GM23338 (cell line): Measurements from ENCODE around the gene TMEM237.

Experiments used
- CREB1 ChIP-seq: fragments of 250-450 bp; sonication (Bioruptor Pico); IDR thresholded peaks from 2 replicates; pipeline ENCODE4 v1.5.0; 2020; ENCODE audit warnings: low read depth, mild to moderate bottlenecking, moderate library complexity
- EZH2 ChIP-seq: fragments of 200-600 bp; sonication (generic); IDR thresholded peaks from one replicate; pipeline ENCODE4 v1.8.0; 2017; ENCODE audit warnings: antibody characterized with exemption, mild to moderate bottlenecking, low read depth; ENCODE audit not compliant: unreplicated experiment
- EZH2phosphoT487 ChIP-seq: fragments of 200-600 bp; sonication (generic); IDR thresholded peaks from one replicate; pipeline ENCODE4 v1.8.1; 2018; ENCODE audit warnings: antibody characterized with exemption; ENCODE audit not compliant: unreplicated experiment
- JUNB ChIP-seq: IDR thresholded peaks from one replicate; pipeline ENCODE4 v1.6.1; 2016; ENCODE audit warnings: antibody characterized with exemption; ENCODE audit not compliant: unreplicated experiment
- NANOG ChIP-seq: IDR thresholded peaks from 2 replicates; pipeline ENCODE4 v1.6.1; 2016; ENCODE audit warnings: antibody characterized with exemption, borderline replicate concordance
- POLR2AphosphoS5 ChIP-seq: IDR thresholded peaks from 2 replicates; pipeline ENCODE4 v1.6.1; 2016; ENCODE audit warnings: antibody characterized with exemption, low read depth
- STAT1 ChIP-seq: IDR thresholded peaks from one replicate; pipeline ENCODE4 v1.6.1; 2016; ENCODE audit warnings: antibody characterized with exemption; ENCODE audit not compliant: unreplicated experiment
- ZNF331 ChIP-seq: fragments of 250-450 bp; sonication (Bioruptor Pico); IDR thresholded peaks from 2 replicates; pipeline ENCODE4 v1.5.0; 2020; ENCODE audit warnings: low read depth, mild to moderate bottlenecking, moderate library complexity
- TF ChIP-seq, protein P1 (sequence below), 2 experiments: fragments of 200-600 bp in 1 of 2; sonication (generic) in 1 of 2; conservative IDR thresholded peaks; 2 replicates each; pipeline versions ENCODE4 v1.5.1 to v1.6.1; 2016 to 2017; ENCODE audit warnings: antibody characterized with exemption in 2 of 2, low read depth in 2 of 2, mild to moderate bottlenecking in 2 of 2, moderate library complexity in 1 of 2
- TF ChIP-seq, protein P2 (sequence below): IDR thresholded peaks from one replicate; pipeline ENCODE4 v1.6.1; 2018; ENCODE audit warnings: antibody characterized with exemption; ENCODE audit not compliant: unreplicated experiment
- TF ChIP-seq, protein P3 (sequence below): IDR thresholded peaks from 2 replicates; pipeline ENCODE4 v1.6.1; 2016; ENCODE audit warnings: antibody characterized with exemption
- TF ChIP-seq, protein P4 (sequence below): fragments of 250-450 bp; sonication (Bioruptor Pico); IDR thresholded peaks from 2 replicates; pipeline ENCODE4 v1.5.0; 2020; ENCODE audit warnings: mild to moderate bottlenecking, moderate library complexity

DNA sequence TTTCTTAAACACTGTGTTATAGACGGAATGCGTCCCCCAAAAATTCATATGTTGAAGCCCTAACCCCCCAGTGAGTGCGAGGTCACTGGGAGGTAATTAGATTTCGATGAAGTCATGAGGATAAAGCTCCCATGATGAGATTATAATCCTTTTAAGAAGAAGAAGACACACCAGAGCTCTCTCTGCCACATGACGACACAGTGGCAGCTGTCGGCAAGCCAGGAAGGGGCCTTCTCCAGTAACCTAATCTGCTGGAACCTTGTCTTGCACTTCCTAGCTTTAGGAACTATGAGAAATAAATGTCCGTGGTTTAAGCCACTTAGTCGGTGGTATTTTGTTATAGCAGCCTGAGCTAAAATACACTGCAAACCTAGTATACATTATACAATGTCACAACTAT, 12.3 kb downstream of the TMEM237 start:
- TF ChIP-seq, protein P1, sequence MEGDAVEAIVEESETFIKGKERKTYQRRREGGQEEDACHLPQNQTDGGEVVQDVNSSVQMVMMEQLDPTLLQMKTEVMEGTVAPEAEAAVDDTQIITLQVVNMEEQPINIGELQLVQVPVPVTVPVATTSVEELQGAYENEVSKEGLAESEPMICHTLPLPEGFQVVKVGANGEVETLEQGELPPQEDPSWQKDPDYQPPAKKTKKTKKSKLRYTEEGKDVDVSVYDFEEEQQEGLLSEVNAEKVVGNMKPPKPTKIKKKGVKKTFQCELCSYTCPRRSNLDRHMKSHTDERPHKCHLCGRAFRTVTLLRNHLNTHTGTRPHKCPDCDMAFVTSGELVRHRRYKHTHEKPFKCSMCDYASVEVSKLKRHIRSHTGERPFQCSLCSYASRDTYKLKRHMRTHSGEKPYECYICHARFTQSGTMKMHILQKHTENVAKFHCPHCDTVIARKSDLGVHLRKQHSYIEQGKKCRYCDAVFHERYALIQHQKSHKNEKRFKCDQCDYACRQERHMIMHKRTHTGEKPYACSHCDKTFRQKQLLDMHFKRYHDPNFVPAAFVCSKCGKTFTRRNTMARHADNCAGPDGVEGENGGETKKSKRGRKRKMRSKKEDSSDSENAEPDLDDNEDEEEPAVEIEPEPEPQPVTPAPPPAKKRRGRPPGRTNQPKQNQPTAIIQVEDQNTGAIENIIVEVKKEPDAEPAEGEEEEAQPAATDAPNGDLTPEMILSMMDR (conservative IDR thresholded peaks at IDR 0.05; ENCODE audit: low read depth in 2 of 2) = no peak
- TF ChIP-seq EZH2 (no peak), JUNB (no peak), CREB1 (CRISPR knock-in tag) (no peak), EZH2phosphoT487 (no peak), POLR2AphosphoS5 (no peak), NANOG (no peak), STAT1 (no peak), ZNF331 (no peak)
- TF ChIP-seq, protein P2, sequence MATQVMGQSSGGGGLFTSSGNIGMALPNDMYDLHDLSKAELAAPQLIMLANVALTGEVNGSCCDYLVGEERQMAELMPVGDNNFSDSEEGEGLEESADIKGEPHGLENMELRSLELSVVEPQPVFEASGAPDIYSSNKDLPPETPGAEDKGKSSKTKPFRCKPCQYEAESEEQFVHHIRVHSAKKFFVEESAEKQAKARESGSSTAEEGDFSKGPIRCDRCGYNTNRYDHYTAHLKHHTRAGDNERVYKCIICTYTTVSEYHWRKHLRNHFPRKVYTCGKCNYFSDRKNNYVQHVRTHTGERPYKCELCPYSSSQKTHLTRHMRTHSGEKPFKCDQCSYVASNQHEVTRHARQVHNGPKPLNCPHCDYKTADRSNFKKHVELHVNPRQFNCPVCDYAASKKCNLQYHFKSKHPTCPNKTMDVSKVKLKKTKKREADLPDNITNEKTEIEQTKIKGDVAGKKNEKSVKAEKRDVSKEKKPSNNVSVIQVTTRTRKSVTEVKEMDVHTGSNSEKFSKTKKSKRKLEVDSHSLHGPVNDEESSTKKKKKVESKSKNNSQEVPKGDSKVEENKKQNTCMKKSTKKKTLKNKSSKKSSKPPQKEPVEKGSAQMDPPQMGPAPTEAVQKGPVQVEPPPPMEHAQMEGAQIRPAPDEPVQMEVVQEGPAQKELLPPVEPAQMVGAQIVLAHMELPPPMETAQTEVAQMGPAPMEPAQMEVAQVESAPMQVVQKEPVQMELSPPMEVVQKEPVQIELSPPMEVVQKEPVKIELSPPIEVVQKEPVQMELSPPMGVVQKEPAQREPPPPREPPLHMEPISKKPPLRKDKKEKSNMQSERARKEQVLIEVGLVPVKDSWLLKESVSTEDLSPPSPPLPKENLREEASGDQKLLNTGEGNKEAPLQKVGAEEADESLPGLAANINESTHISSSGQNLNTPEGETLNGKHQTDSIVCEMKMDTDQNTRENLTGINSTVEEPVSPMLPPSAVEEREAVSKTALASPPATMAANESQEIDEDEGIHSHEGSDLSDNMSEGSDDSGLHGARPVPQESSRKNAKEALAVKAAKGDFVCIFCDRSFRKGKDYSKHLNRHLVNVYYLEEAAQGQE = no peak
- TF ChIP-seq, protein P3, sequence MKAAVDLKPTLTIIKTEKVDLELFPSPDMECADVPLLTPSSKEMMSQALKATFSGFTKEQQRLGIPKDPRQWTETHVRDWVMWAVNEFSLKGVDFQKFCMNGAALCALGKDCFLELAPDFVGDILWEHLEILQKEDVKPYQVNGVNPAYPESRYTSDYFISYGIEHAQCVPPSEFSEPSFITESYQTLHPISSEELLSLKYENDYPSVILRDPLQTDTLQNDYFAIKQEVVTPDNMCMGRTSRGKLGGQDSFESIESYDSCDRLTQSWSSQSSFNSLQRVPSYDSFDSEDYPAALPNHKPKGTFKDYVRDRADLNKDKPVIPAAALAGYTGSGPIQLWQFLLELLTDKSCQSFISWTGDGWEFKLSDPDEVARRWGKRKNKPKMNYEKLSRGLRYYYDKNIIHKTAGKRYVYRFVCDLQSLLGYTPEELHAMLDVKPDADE = no peak
- TF ChIP-seq, protein P4, sequence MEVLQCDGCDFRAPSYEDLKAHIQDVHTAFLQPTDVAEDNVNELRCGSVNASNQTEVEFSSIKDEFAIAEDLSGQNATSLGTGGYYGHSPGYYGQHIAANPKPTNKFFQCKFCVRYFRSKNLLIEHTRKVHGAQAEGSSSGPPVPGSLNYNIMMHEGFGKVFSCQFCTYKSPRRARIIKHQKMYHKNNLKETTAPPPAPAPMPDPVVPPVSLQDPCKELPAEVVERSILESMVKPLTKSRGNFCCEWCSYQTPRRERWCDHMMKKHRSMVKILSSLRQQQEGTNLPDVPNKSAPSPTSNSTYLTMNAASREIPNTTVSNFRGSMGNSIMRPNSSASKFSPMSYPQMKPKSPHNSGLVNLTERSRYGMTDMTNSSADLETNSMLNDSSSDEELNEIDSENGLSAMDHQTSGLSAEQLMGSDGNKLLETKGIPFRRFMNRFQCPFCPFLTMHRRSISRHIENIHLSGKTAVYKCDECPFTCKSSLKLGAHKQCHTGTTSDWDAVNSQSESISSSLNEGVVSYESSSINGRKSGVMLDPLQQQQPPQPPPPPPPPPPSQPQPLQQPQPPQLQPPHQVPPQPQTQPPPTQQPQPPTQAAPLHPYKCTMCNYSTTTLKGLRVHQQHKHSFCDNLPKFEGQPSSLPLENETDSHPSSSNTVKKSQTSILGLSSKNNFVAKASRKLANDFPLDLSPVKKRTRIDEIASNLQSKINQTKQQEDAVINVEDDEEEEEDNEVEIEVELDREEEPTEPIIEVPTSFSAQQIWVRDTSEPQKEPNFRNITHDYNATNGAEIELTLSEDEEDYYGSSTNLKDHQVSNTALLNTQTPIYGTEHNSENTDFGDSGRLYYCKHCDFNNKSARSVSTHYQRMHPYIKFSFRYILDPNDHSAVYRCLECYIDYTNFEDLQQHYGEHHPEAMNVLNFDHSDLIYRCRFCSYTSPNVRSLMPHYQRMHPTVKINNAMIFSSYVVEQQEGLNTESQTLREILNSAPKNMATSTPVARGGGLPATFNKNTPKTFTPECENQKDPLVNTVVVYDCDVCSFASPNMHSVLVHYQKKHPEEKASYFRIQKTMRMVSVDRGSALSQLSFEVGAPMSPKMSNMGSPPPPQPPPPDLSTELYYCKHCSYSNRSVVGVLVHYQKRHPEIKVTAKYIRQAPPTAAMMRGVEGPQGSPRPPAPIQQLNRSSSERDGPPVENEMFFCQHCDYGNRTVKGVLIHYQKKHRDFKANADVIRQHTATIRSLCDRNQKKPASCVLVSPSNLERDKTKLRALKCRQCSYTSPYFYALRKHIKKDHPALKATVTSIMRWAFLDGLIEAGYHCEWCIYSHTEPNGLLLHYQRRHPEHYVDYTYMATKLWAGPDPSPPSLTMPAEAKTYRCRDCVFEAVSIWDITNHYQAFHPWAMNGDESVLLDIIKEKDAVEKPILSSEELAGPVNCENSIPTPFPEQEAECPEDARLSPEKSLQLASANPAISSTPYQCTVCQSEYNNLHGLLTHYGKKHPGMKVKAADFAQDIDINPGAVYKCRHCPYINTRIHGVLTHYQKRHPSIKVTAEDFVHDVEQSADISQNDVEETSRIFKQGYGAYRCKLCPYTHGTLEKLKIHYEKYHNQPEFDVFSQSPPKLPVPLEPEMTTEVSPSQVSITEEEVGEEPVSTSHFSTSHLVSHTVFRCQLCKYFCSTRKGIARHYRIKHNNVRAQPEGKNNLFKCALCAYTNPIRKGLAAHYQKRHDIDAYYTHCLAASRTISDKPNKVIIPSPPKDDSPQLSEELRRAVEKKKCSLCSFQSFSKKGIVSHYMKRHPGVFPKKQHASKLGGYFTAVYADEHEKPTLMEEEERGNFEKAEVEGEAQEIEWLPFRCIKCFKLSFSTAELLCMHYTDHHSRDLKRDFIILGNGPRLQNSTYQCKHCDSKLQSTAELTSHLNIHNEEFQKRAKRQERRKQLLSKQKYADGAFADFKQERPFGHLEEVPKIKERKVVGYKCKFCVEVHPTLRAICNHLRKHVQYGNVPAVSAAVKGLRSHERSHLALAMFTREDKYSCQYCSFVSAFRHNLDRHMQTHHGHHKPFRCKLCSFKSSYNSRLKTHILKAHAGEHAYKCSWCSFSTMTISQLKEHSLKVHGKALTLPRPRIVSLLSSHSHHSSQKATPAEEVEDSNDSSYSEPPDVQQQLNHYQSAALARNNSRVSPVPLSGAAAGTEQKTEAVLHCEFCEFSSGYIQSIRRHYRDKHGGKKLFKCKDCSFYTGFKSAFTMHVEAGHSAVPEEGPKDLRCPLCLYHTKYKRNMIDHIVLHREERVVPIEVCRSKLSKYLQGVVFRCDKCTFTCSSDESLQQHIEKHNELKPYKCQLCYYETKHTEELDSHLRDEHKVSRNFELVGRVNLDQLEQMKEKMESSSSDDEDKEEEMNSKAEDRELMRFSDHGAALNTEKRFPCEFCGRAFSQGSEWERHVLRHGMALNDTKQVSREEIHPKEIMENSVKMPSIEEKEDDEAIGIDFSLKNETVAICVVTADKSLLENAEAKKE = no peak
